Neural cell (in vitro differentiated cells): ENCODE data around the gene MOV10L1. TPM values are rescaled to one million over a fixed set of nuclear protein-coding genes. Genes with fewer than 3 reads are reported as not detected.

Experiments
- H2AFZ ChIP-seq: fragments of 200-600, 300-800 bp; sonication (generic), shearing (Covaris generic); 2 replicates; pipeline ENCODE4 v1.6.0; 2014; ENCODE audit warnings: low read depth, mild to moderate bottlenecking, antibody characterized with exemption, low read length, moderate library complexity
- H3F3A ChIP-seq: fragments of 200-600 bp; shearing (Covaris generic); 2 replicates; pipeline ENCODE4 v1.6.1; 2016; ENCODE audit warnings: mild to moderate bottlenecking, moderate library complexity, mixed read lengths, antibody characterized with exemption, low read length; ENCODE audit not compliant: insufficient read depth, poor library complexity, severe bottlenecking
- H3K27ac ChIP-seq: fragments of 200-600, 300-800 bp; sonication (generic), shearing (Covaris generic); 2 replicates; pipeline ENCODE4 v1.5.1; 2014; ENCODE audit warnings: mild to moderate bottlenecking, low read length, moderate library complexity
- H3K27me3 ChIP-seq: fragments of 300-800, 200-600 bp; sonication (generic), shearing (Covaris generic); 2 replicates; pipeline ENCODE4 v1.6.0; 2014; ENCODE audit warnings: mild to moderate bottlenecking, low read depth, low read length, moderate library complexity; ENCODE audit not compliant: insufficient read depth
- H3K36me3 ChIP-seq: fragments of 300-800, 200-600 bp; sonication (generic), shearing (Covaris generic); 2 replicates; pipeline ENCODE4 v1.5.1; 2014; ENCODE audit warnings: mild to moderate bottlenecking, antibody characterized with exemption, low read length, moderate library complexity; ENCODE audit not compliant: insufficient read depth
- H3K4me2 ChIP-seq: fragments of 300-800, 200-600 bp; sonication (generic), shearing (Covaris generic); 2 replicates; pipeline ENCODE4 v1.6.0; 2014; ENCODE audit warnings: mild to moderate bottlenecking, low read length
- H3K4me3 ChIP-seq: fragments of 300-800, 200-600 bp; sonication (generic), shearing (Covaris generic); 2 replicates; pipeline ENCODE4 v1.5.1; 2014; ENCODE audit warnings: mild to moderate bottlenecking, low read length, moderate library complexity
- H3K79me2 ChIP-seq: fragments of 200-600 bp; shearing (Covaris generic); replicated peaks from 2 replicates; pipeline ENCODE4 v1.6.0; 2014; ENCODE audit warnings: mild to moderate bottlenecking, low read length, moderate library complexity; ENCODE audit not compliant: insufficient read depth
- H3K9ac ChIP-seq: fragments of 300-800, 200-600 bp; sonication (generic), shearing (Covaris generic); 2 replicates; pipeline ENCODE4 v1.6.1; 2016; ENCODE audit warnings: mild to moderate bottlenecking, low read length, mixed read lengths
- H3K9me2 ChIP-seq: fragments of 200-600 bp; shearing (Covaris generic); 2 replicates; pipeline ENCODE4 v1.6.1; 2016; ENCODE audit warnings: mild to moderate bottlenecking, low read length, mixed read lengths; ENCODE audit not compliant: insufficient read depth
- H3K9me3 ChIP-seq: fragments of 200-600, 300-800 bp; sonication (generic), shearing (Covaris generic); 2 replicates; pipeline ENCODE4 v1.6.1; 2016; ENCODE audit warnings: mild to moderate bottlenecking, mixed run types, low read length, moderate library complexity, mixed read lengths
- H4K20me1 ChIP-seq: fragments of 200-600 bp; shearing (Covaris generic); 2 replicates; pipeline ENCODE4 v1.6.1; 2016; ENCODE audit warnings: mild to moderate bottlenecking, mixed run types; ENCODE audit not compliant: insufficient read depth
- CTCF ChIP-seq: fragments of 450-650 bp; IDR thresholded peaks from 2 replicates; pipeline ENCODE4 v1.5.1; 2014; ENCODE audit warnings: antibody characterized with exemption, mild to moderate bottlenecking, moderate library complexity; ENCODE audit not compliant: poor library complexity, severe bottlenecking
- EP300 ChIP-seq: fragments of 450-650 bp; conservative IDR thresholded peaks from 2 replicates; pipeline ENCODE4 v1.6.1; 2014; ENCODE audit warnings: antibody characterized with exemption, mild to moderate bottlenecking, moderate library complexity; ENCODE audit not compliant: poor library complexity, severe bottlenecking
- EZH2 ChIP-seq: fragments of 200-600, 300-800 bp; shearing (Covaris generic), sonication (generic); IDR thresholded peaks from 2 replicates; pipeline ENCODE4 v1.6.1; 2014; ENCODE audit warnings: antibody characterized with exemption, low read length, borderline replicate concordance, mild to moderate bottlenecking; ENCODE audit not compliant: insufficient read depth, poor library complexity, severe bottlenecking
- MXI1 ChIP-seq: fragments of 450-650 bp; conservative IDR thresholded peaks from 2 replicates; pipeline ENCODE4 v1.6.1; 2014; ENCODE audit warnings: antibody characterized with exemption, mild to moderate bottlenecking; ENCODE audit not compliant: poor library complexity, severe bottlenecking
- POLR2AphosphoS5 ChIP-seq: IDR thresholded peaks from 2 replicates; pipeline ENCODE4 v1.6.1; 2012
- RAD21 ChIP-seq: fragments of 450-650 bp; conservative IDR thresholded peaks from 2 replicates; pipeline ENCODE4 v1.6.1; 2014; ENCODE audit warnings: antibody characterized with exemption, mild to moderate bottlenecking, moderate library complexity
- REST ChIP-seq: IDR thresholded peaks from 2 replicates; pipeline ENCODE4 v1.6.1; 2012; ENCODE audit warnings: borderline replicate concordance
- SMC3 ChIP-seq: fragments of 450-650 bp; conservative IDR thresholded peaks from 2 replicates; pipeline ENCODE4 v1.6.1; 2014; ENCODE audit warnings: antibody characterized with exemption, mild to moderate bottlenecking, moderate library complexity; ENCODE audit not compliant: poor library complexity
- TAF1 ChIP-seq: IDR thresholded peaks from 2 replicates; pipeline ENCODE4 v1.6.1; 2012; ENCODE audit warnings: low read depth
- polyA plus RNA-seq: library from polyadenylated mRNA; depleted of rRNA; stranded (reverse); fragments of >200 nt; gene quantifications from 2 replicates; pipeline ENCODE4 v1.2.3, GENCODE V29; 2014

Gene MOV10L1
- polyA plus RNA-seq, 1 donor from 2014 or later, result not detected

- TF ChIP-seq POLR2AphosphoS5 (no peak), REST (no peak), SMC3 (no peak), EZH2 (no peak), MXI1 (no peak), EP300 (no peak), TAF1 (no peak), RAD21 (no peak), CTCF (no peak)
- Histone ChIP-seq H3K9ac (no peak overlapping the region), H3K4me3 (no peak overlapping the region), H3K27ac (no peak overlapping the region), H3K79me2 (no peaks in the 10 kb centered on the region), H3K9me3 (no peaks in the 10 kb centered on the region), H3K4me2 (no peak overlapping the region), H4K20me1 (no peaks in the 10 kb centered on the region), H3F3A (no peaks in the 10 kb centered on the region), H3K27me3 (no peaks in the 10 kb centered on the region), H3K36me3 (no peaks in the 10 kb centered on the region), H3K9me2 (no peaks in the 10 kb centered on the region), H2AFZ (no peak overlapping the region)
Observed at GRCh38 chr22:50196256-50196655, 106.5 kb downstream of the MOV10L1 start.

- Histone ChIP-seq H3K27ac (no peak overlapping the region), H3K9me3 (no peaks in the 10 kb centered on the region), H3K9ac (no peak overlapping the region), H3K36me3 (no peaks in the 10 kb centered on the region), H3F3A (no peaks in the 10 kb centered on the region), H3K4me2 (no peak overlapping the region), H3K9me2 (no peaks in the 10 kb centered on the region), H4K20me1 (peaks cover 2% of the 10 kb centered on the region), H3K4me3 (no peak overlapping the region), H3K79me2 (peaks cover 6% of the 10 kb centered on the region), H2AFZ (no peak overlapping the region), H3K27me3 (no peaks in the 10 kb centered on the region)
- TF ChIP-seq EP300 (no peak), RAD21 (no peak), TAF1 (no peak), EZH2 (no peak), CTCF (no peak), SMC3 (no peak)
Observed at GRCh38 chr22:50197000-50197800, 107.4 kb downstream of the MOV10L1 start.
